Ishikawa (cell line): Measurements from ENCODE around the gene PTRHD1.

ENCODE experiments used
- CREB1 ChIP-seq: IDR thresholded peaks from 2 replicates; pipeline ENCODE4 v1.6.1; 2012; ENCODE audit warnings: low read depth
- YY1 ChIP-seq: IDR thresholded peaks from 2 replicates; pipeline ENCODE4 v1.6.1; 2012; ENCODE audit warnings: low read depth
- TF ChIP-seq, protein P1 (sequence below): IDR thresholded peaks from 2 replicates; pipeline ENCODE4 v1.6.1; 2012

DNA sequence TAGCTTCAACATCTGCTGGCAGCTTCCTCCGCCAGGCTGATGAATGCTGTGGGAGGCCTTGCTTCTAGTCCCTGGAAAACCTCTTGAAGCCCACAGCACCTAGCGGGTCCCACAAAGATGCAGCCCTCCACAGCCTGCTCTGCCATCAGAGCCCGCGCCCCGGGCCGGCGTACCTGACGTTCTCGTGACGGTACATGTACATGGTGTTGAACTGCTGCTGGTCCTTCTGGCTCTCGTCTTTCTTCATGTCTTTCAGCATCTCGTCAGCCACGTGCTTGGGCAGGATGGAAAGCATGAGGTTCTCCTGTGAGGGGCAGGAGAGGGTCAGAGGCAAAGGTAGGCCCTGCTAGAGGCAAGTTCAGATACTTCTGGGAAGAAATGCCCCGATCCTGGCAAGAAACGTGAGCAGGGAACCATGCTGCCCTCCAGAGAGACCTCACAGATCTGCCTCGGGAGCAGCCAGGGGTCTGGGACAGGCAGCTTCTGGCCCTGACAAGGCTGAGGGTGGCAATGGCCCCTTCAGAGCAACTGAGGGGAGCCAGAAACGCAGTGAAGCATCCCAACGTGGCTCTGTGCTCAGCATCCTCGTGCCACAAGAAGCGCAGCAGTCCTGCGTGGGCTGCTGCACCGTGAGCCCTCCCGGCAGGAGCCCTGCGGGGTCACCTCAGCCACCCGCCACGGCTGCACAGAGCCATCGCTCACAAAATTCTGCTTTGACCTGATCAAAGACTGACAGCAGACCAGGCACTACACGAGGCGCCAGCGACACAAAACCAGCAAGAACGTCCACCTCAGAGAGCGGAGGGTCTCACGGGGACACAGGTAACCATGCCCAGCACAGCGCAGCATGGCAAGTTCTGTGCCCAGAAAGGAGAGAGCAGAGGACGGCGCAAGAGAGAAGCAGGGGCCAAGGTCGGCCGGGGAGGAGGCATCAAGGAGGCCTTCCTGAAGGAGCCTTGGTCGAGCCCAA, 49.2 kb upstream of the PTRHD1 start:
- TF ChIP-seq CREB1, result no peak
- TF ChIP-seq YY1, result no peak
- TF ChIP-seq, protein P1, sequence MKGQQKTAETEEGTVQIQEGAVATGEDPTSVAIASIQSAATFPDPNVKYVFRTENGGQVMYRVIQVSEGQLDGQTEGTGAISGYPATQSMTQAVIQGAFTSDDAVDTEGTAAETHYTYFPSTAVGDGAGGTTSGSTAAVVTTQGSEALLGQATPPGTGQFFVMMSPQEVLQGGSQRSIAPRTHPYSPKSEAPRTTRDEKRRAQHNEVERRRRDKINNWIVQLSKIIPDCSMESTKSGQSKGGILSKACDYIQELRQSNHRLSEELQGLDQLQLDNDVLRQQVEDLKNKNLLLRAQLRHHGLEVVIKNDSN, result no peak
